ENCODE data around the gene ST7. TPM values are rescaled to one million over a fixed set of nuclear protein-coding genes. Genes with fewer than 3 reads are reported as not detected.

ST7 gene
- total RNA-seq, 4 donors from 2014 or later = 16.2 to 38.6 (median 22.5) TPM

GRCh38 chr7:117065571-117066150, 112.4 kb downstream of the ST7 start:
- TF ChIP-seq CTCF (IDR thresholded peaks at IDR 0.05; ENCODE audit: low read depth) = no peak

- no peak for TF ChIP-seq CTCF (IDR thresholded peaks at IDR 0.05; ENCODE audit: low read depth)
These were observed 113.4 kb downstream of the ST7 start for GRCh38 chr7:117066668-117067067.

GRCh38 chr7:117067340-117067739, 114.0 kb downstream of the ST7 start:
- TF ChIP-seq CTCF (IDR thresholded peaks at IDR 0.05; ENCODE audit: low read depth) = no peak

- TF ChIP-seq CTCF (IDR thresholded peaks at IDR 0.05; ENCODE audit: low read depth) = no peak
These were observed 115.3 kb downstream of the ST7 start for GRCh38 chr7:117068511-117069145.

- TF ChIP-seq CTCF (IDR thresholded peaks at IDR 0.05; ENCODE audit: low read depth) = no peak
These were observed 116.1 kb downstream of the ST7 start for GRCh38 chr7:117069379-117069778.

- TF ChIP-seq CTCF (IDR thresholded peaks at IDR 0.05; ENCODE audit: low read depth) = no peak
These were observed 118.2 kb downstream of the ST7 start for GRCh38 chr7:117071551-117071950.

GRCh38 chr7:117072620-117073118, 119.4 kb downstream of the ST7 start:
- TF ChIP-seq CTCF (IDR thresholded peaks at IDR 0.05; ENCODE audit: low read depth) = no peak
